ENCODE results near the gene CCDC88C.

Gene CCDC88C

DNA sequence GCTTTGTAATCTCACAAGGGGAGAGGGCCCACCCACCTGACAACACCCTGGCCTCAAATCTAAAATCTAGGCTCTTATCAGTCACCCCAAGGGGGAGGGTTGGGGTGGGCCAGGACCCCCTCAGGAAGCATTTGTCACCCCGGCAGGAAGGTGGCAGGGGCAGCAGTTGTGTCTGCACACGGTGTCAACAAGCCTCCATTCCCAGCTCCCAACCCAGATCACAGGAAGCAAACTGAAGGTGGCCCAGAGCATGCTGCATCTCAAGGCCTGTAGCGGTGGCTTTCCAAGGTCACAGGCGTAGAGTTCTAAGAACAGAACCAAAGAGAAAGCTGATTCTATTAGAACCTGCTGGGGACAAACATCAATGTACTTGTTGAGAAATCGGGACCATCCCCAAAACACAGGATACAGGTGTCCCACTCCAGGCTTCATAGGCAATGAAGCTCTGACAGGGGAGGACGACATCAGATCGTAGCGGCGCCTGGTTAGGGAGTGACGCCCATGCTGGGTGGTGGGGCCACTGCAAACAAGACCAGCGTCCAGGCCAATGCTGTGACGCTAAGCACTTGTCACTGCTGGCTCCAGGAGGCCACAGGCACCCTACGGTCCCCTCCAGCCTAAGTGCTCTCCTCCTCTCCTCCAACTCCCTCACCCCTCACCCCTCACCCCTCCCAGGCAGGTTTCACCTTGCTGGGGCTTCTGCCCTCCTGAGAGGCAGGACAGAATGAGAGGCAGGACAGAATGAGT is 52.9 kb downstream of the CCDC88C start:
- DNase-seq (ENCODE audit: low read depth in 3 of 3) = no peak

DNA sequence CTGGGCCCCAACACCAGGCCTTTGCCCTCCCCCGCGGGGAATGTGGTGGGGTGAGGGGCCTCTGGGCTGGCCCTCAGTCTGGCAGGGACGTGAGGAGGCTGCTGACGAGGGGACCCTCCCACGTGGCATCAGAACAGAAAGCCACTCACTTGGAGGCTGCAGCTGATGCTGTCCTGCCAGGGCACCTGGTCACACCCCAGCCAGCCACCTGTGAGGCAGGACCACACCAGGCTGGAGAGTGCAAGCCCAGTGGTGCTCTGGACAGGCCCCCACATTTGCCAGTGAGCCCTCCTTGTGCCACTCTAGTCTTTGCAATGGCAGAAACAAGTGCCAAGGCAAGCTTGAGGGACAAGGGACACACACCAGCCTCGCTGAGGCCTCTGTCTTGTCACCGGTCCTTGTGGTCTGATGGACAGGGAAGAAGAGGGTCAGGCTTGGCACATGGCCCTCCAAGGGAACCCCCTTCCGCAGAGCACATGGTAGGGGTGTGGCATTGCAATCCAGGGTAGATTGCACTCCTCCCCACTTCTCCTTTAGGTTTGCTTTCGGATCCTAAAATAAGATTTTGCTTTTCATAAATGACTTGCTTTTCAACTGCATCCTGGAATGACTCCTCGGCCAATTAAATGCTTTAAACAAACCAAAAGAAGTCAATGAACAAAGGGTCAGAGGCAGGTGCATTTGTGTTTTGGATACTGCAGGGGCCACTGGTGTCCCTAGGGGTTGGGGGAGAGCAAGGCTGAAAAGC is 53.7 kb downstream of the CCDC88C start:
- DNase-seq (ENCODE audit: low read depth in 3 of 3) = no peak

GRCh38 chr14:91361233-91361811 is 56.3 kb downstream of the CCDC88C start:
- DNase-seq (ENCODE audit: low read depth in 3 of 3) = no peak

DNA sequence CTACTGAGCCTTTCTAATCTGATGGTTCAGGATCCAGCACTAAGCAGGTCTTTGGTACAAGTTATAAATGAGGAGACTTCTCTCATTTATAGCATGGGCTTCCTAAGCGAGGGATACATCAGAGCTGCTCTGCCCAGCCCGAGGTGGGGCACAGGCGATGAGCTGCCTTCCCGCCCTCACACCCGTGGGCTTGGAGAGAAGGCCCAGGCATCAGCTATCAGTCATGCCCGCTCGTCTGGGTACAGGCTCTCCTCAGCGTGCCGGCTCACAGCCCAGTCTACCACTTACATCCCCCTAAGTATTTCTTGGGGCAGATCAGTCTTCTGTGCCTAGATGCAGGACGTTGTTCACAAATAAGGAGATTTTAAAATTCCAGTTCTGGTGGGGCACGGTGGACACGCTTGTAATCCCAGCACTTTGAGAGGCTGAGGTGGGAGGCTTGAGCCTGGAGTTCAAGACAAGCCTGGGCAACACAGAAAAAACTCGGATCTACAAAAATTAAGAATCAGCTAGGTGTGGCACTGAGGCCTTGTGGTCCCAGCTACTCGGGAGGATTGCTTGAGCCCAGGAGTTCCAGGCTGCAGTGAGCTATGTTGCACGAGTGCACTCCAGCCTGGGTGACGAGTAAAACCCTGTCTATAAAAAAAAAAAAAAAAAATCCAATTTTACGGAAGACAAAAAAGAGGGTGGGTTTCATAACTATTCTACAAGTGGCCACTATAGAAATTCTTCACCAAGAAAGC is 57.0 kb downstream of the CCDC88C start:
- no peak for DNase-seq (ENCODE audit: low read depth in 3 of 3)

- no peak for DNase-seq (ENCODE audit: low read depth in 3 of 3)
These were observed 58.9 kb downstream of the CCDC88C start for GRCh38 chr14:91358654-91359220.

GRCh38 chr14:91358025-91358319 is 59.6 kb downstream of the CCDC88C start:
- DNase-seq (ENCODE audit: low read depth in 3 of 3) = no peak

GRCh38 chr14:91357272-91358024 is 60.2 kb downstream of the CCDC88C start:
- DNase-seq (ENCODE audit: low read depth in 3 of 3) = no peak

DNA sequence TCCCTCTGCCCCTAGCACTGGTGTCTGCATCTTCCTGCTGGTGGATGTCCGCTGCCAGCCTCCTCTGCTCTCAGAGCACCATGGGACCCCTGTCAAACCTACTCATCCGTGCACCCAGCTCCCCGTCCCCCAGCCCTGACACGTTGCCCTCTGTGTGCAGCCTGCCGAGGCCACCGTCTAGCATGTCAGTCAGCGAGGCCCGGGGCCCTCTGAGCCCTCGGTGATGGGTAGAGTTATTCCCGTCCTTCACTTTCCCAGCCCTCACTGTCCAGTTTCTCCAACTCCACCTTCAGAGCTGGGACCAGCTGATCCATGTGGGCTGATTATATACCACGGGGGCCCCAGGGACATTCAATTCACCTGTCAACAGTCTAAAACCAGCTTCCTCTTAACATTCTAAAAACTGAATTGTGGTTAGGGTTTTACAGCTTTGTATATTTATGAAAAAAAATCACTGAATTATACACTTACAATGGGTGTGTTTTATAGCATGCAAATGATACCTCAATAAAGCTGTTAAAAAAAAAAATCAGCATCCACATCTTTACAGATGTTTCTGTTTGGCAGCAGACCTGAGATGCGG is 61.3 kb downstream of the CCDC88C start:
- DNase-seq (ENCODE audit: low read depth in 3 of 3) = no peak

GRCh38 chr14:91354979-91355685 is 62.5 kb downstream of the CCDC88C start:
- no peak for DNase-seq (ENCODE audit: low read depth in 3 of 3)

DNA sequence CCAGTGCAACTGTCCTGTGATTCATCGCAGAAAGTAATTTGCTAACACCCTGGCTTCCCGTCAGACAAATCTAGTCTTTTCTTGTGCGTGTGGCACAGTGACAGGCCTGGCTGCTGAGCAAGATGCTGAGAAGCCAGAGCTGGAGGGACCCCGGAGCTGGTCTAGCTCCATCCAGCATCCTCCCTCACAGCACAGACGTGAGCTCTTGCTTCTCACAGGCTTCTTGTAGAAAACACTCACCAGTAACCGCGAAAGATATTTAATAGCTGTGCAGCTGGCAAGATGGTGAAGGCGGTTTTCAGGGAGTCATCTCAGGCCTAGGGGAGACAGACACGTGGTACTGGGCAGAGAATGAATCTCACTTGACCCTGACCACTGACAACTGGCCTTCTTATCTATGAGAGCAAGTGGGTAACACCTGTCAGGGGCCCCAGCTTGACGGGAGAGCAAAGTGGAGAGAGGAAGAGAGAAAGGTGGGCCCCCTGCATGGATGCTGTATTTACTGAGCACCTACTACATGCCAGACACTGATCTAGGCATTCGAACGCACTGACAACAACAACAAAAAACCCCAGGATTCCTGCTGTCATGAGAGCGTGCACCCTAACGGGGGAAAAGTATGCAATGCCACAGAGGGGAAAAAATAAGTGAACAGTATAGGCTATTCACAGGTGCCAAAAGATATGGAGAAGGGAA is 63.3 kb downstream of the CCDC88C start:
- DNase-seq (ENCODE audit: low read depth in 3 of 3) = no peak

- no peak for DNase-seq (ENCODE audit: low read depth in 3 of 3)
These were observed 64.6 kb downstream of the CCDC88C start for GRCh38 chr14:91352728-91353692.

GRCh38 chr14:91352053-91352452 is 65.6 kb downstream of the CCDC88C start:
- no peak for DNase-seq (ENCODE audit: low read depth in 3 of 3)

- no peak for DNase-seq (ENCODE audit: low read depth in 3 of 3)
These were observed 66.1 kb downstream of the CCDC88C start for GRCh38 chr14:91351512-91351862.

DNA sequence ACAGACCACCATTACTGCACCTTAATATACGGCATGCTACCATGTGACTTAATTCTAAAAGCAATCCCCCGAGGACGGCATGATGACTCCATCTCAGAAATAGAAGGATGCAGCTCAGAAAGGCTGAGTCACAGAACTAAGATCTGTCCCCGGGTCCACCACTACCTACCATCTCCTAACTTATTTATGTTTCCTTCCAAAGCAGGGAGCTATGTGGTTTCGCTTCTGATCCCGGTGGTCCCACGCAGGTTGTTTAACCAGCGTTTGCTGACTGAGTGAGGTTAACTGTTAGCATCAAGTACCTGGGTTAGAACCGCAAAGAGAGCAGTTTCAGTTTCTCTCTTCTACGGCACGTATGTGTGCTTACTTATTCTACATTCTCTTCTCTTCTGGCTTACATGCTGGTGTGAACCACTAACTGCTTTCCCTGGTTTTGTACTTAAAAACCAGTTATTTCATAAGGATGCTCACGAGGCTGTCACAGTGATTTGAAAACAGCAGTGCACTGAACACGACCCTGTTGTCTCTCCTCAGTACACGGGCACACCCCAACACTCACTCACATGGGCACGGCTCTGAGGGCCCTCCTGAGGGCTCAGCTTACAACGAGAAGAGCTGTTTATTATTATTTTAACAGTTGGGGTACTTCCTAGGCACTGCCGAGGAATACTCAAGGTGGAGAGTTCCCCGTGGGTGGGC is 66.7 kb downstream of the CCDC88C start:
- peak in 2 of 3 experiments; percentile 41 to 43 for DNase-seq (ENCODE audit: low read depth in 3 of 3)

DNA sequence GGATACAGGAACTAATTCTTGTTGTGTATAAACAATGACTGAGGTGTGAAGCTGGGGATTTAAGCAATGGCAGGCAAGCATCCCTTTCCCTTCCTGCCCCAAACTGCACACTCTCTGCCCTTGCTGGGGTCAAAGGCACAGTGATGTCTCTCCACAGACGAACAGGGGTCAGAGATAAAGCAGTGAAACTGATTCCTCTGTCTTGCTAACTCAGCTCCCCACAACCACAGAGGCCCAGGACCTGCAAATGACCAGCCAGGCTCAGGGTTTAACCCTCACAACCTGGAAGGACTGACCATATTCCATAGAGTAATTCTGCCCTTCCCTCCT is 67.2 kb downstream of the CCDC88C start:
- no peak for DNase-seq (ENCODE audit: low read depth in 3 of 3)

DNA sequence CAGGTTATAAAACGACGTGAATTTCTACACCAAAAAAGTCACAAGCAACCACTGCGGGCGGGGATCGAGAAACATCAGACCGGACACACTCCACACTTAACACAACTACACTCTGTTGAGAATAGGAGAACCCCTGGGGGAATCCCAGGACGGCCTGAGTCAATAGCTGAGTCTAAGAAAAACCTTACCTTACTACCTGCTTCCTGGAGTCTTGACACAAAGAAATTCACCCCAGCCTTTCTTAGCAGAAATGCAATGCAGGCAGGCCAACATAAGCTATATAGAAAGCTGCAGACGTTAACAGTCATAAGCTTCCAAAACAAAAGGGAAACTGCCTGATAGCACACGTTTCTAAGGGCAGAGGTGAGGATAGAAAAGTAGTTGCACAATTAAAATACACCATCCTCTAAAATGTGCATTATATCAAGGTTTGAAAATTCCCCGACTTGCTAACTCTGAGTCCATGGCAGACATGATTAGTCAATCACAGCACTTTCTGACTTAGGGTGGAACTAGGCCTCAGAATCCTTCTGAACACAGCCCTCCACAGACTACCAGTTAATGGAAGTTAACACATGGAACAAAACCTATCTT is 68.0 kb downstream of the CCDC88C start:
- DNase-seq (ENCODE audit: low read depth in 3 of 3) = peak in 2 of 3 experiments; percentile 48 to 59

DNA sequence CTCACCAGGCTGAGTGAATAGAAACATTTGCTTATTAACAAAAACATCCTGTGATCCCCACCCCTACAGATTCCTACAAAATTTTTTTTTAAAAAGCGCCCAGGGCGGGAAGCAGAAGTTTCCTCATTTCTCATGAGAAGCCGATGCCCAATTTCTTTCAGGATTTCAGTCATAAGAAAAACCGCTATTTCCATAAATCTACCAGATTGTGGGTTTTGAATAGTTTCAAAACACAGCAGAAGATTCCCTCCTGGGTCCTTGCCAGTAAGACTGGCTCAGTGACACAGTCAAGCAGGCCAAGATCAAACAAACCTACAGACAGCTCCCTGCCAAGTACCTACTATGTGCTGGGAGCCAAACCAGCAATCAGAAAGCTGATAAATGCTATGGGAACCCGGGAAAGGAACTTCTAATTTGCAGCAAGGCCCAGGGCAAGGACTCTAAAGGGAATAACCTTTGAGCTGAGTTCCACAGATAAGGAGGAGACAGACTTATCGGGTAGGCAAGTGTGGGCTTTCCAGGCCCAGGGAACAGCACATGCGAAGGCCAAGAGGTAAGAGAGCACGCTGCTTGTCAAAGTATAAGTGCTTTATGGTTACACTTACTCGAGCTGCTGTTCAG is 68.7 kb downstream of the CCDC88C start:
- DNase-seq (ENCODE audit: low read depth in 3 of 3) = no peak
